H9 (cell line): ENCODE results near the gene MTHFD1. TPM values are rescaled to one million over a fixed set of nuclear protein-coding genes. Genes with fewer than 3 reads are reported as not detected.

Source experiments
- DNase-seq: peaks from one replicate; pipeline ENCODE4 v3.0.0-alpha.2; 2017
- H2AFZ ChIP-seq: one replicate; pipeline ENCODE4 v1.6.1; 2013; ENCODE audit warnings: mild to moderate bottlenecking, low read length, control low read depth, moderate library complexity
- H2AK5ac ChIP-seq: 2 replicates; pipeline ENCODE4 v1.6.1; 2013; ENCODE audit warnings: low read length, control low read depth, mixed read lengths; ENCODE audit not compliant: insufficient read length
- H2BK120ac ChIP-seq: one replicate; pipeline ENCODE4 v1.6.1; 2013; ENCODE audit warnings: low read depth, mild to moderate bottlenecking, low read length, control low read depth, inconsistent platforms; ENCODE audit not compliant: poor library complexity, severe bottlenecking
- H2BK12ac ChIP-seq: 2 replicates; pipeline ENCODE4 v1.6.1; 2013; ENCODE audit warnings: low read length, control low read depth, mixed read lengths, low read depth; ENCODE audit not compliant: insufficient read length
- H2BK15ac ChIP-seq: 2 replicates; pipeline ENCODE4 v1.6.1; 2013; ENCODE audit warnings: low read depth, low read length, control low read depth
- H2BK20ac ChIP-seq: one replicate; pipeline ENCODE4 v1.6.1; 2013; ENCODE audit warnings: low read depth, mild to moderate bottlenecking, low read length, control low read depth, inconsistent platforms; ENCODE audit not compliant: poor library complexity, severe bottlenecking
- H2BK5ac ChIP-seq: 2 replicates; pipeline ENCODE4 v1.6.1; 2013; ENCODE audit warnings: low read length, control low read depth, mixed read lengths; ENCODE audit not compliant: insufficient read length
- H3K14ac ChIP-seq: 2 replicates; pipeline ENCODE4 v1.6.1; 2013; ENCODE audit warnings: low read length, control low read depth; ENCODE audit not compliant: insufficient read depth
- H3K18ac ChIP-seq: 2 replicates; pipeline ENCODE4 v1.6.1; 2013; ENCODE audit warnings: low read depth, mild to moderate bottlenecking, mixed read lengths, low read length, control low read depth; ENCODE audit not compliant: insufficient read length
- H3K23ac ChIP-seq: 2 replicates; pipeline ENCODE4 v1.6.1; 2013; ENCODE audit warnings: low read length, control low read depth, mixed read lengths, low read depth; ENCODE audit not compliant: insufficient read length
- H3K23me2 ChIP-seq: 2 replicates; pipeline ENCODE4 v1.6.1; 2013; ENCODE audit warnings: low read depth, mild to moderate bottlenecking, mixed read lengths, low read length, control low read depth; ENCODE audit not compliant: insufficient read length, poor library complexity, severe bottlenecking
- H3K27ac ChIP-seq: 2 replicates; pipeline ENCODE4 v1.5.1; 2013; ENCODE audit warnings: low read length, control low read depth, mixed read lengths, low read depth; ENCODE audit not compliant: insufficient read length
- H3K27me3 ChIP-seq: 2 replicates; pipeline ENCODE4 v1.6.1; 2013; ENCODE audit warnings: low read length, control low read depth, inconsistent platforms; ENCODE audit not compliant: insufficient read depth
- H3K4ac ChIP-seq: 2 replicates; pipeline ENCODE4 v1.6.1; 2013; ENCODE audit warnings: low read depth, mild to moderate bottlenecking, control low read depth, inconsistent platforms, low read length, moderate library complexity
- H3K4me1 ChIP-seq: 2 replicates; pipeline ENCODE4 v1.6.1; 2013; ENCODE audit warnings: low read length, control low read depth, inconsistent platforms; ENCODE audit not compliant: insufficient read depth
- H3K4me2 ChIP-seq: 2 replicates; pipeline ENCODE4 v1.6.1; 2013; ENCODE audit warnings: low read length, control low read depth, mixed read lengths; ENCODE audit not compliant: insufficient read length, insufficient read depth
- H3K56ac ChIP-seq: 2 replicates; pipeline ENCODE4 v1.6.1; 2013; ENCODE audit warnings: low read depth, mild to moderate bottlenecking, mixed read lengths, low read length, control low read depth; ENCODE audit not compliant: insufficient read length
- H3K79me1 ChIP-seq: 2 replicates; pipeline ENCODE4 v1.6.1; 2013; ENCODE audit warnings: low read depth, mild to moderate bottlenecking, moderate library complexity, low read length, control low read depth, inconsistent platforms; ENCODE audit not compliant: insufficient read depth, poor library complexity, severe bottlenecking
- H3K79me2 ChIP-seq: 2 replicates; pipeline ENCODE4 v1.6.1; 2013; ENCODE audit warnings: low read length, control low read depth, inconsistent platforms; ENCODE audit not compliant: insufficient read depth
- H3K9ac ChIP-seq: 2 replicates; pipeline ENCODE4 v1.6.1; 2013; ENCODE audit warnings: low read length, control low read depth, mixed read lengths; ENCODE audit not compliant: insufficient read length; ENCODE audit errors: extremely low read depth
- H3K9me3 ChIP-seq: one replicate; pipeline ENCODE4 v1.6.1; 2013; ENCODE audit warnings: low read depth, low read length, inconsistent platforms; ENCODE audit not compliant: control insufficient read depth
- H3T11ph ChIP-seq: one replicate; pipeline ENCODE4 v1.6.1; 2013; ENCODE audit warnings: mild to moderate bottlenecking, low read length, control low read depth, inconsistent platforms
- H4K20me1 ChIP-seq: one replicate; pipeline ENCODE4 v1.6.1; 2013; ENCODE audit not compliant: control insufficient read depth, insufficient read length, insufficient read depth
- H4K5ac ChIP-seq: 2 replicates; pipeline ENCODE4 v1.6.1; 2013; ENCODE audit warnings: low read depth, mild to moderate bottlenecking, mixed read lengths, low read length, control low read depth; ENCODE audit not compliant: insufficient read length
- H4K8ac ChIP-seq: replicated peaks from 2 replicates; pipeline ENCODE4 v1.6.1; 2013; ENCODE audit warnings: low read length, control low read depth, mixed read lengths, low read depth; ENCODE audit not compliant: insufficient read length
- H4K91ac ChIP-seq: 2 replicates; pipeline ENCODE4 v1.6.1; 2013; ENCODE audit warnings: low read depth, mild to moderate bottlenecking, moderate library complexity, mixed read lengths, low read length, control low read depth; ENCODE audit not compliant: insufficient read length
- H3K27ac Mint-ChIP-seq, 3 experiments: 2 replicates in 2 of 3; 3 replicates in 1 of 3; pipeline ENCODE4 v1.8.0; 2020 to 2021; ENCODE audit warnings: mixed read lengths in 3 of 3, mild to moderate bottlenecking in 1 of 3, moderate library complexity in 1 of 3
- H3K27me3 Mint-ChIP-seq: 2 replicates; pipeline ENCODE4 v1.8.0; 2021; ENCODE audit warnings: low read depth, mild to moderate bottlenecking, moderate library complexity, mixed read lengths
- H3K36me3 Mint-ChIP-seq, 3 experiments: 2 replicates in 2 of 3; 3 replicates in 1 of 3; pipeline ENCODE4 v1.8.0; 2020 to 2021; ENCODE audit warnings: low read depth in 3 of 3, mixed read lengths in 3 of 3; ENCODE audit not compliant: insufficient read depth in 1 of 3
- H3K4me1 Mint-ChIP-seq, 2 experiments: 2 replicates each; pipeline ENCODE4 v1.8.0; 2020; ENCODE audit warnings: mixed read lengths in 2 of 2
- H3K4me3 Mint-ChIP-seq, 2 experiments: 2 replicates in 1 of 2; 3 replicates in 1 of 2; pipeline ENCODE4 v1.8.0; 2020 to 2021; ENCODE audit warnings: mild to moderate bottlenecking in 2 of 2, mixed read lengths in 2 of 2, moderate library complexity in 1 of 2
- H3K9me3 Mint-ChIP-seq, 2 experiments: 2 replicates in 1 of 2; 3 replicates in 1 of 2; pipeline ENCODE4 v1.8.0; 2020; ENCODE audit warnings: mild to moderate bottlenecking in 2 of 2, mixed read lengths in 2 of 2, moderate library complexity in 1 of 2
- CTCF ChIP-seq: fragments of 200-600 bp; sonication (generic); conservative IDR thresholded peaks from 3 replicates; pipeline ENCODE4 v1.8.0; 2021; ENCODE audit warnings: antibody characterized with exemption, mild to moderate bottlenecking
- WGBS: extraction: QIAGEN DNeasy Blood & Tissue Kit; methylation state at CpG from one replicate; pipeline ENCODE4 v1.1.7; 2013; ENCODE audit warnings: missing lambda C conversion rate, low lambda C conversion rate, mixed read lengths; ENCODE audit not compliant: insufficient read length; ENCODE audit errors: extremely low coverage; 5-methylcytosine and 5-hydroxymethylcytosine counted together
- total RNA-seq: library from RNA; stranded (reverse); gene quantifications from 2 replicates; pipeline ENCODE4 v1.2.1, GENCODE V29; 2021

Gene MTHFD1
- total RNA-seq, 1 experiment from 2014 or later, result 203 TPM

- no peaks in the 10 kb centered on the region for H3K79me2 ChIP-seq
- H3K4ac ChIP-seq, result no peak overlapping the region
- no peaks in the 10 kb centered on the region for H3K9me3 Mint-ChIP-seq
- H3K23ac ChIP-seq, result no peak overlapping the region
- no peaks in the 10 kb centered on the region for H3K27me3 Mint-ChIP-seq
- H2BK15ac ChIP-seq, result no peak overlapping the region
- no CpG with 5 or more reads among the region's 3 CpGs for WGBS
- DNase-seq, result no peak
- no peak overlapping the region for H4K91ac ChIP-seq
- H2BK12ac ChIP-seq, result no peak overlapping the region
- H3K9me3 ChIP-seq, result no peaks in the 10 kb centered on the region
- H3K4me1 Mint-ChIP-seq, result no peaks in the 10 kb centered on the region
- H3K23me2 ChIP-seq, result no peaks in the 10 kb centered on the region
- no peaks in the 10 kb centered on the region for H3K27me3 ChIP-seq
- H3K9ac ChIP-seq, result no peak overlapping the region
- no peak overlapping the region for H2AK5ac ChIP-seq
- no peak overlapping the region for H3K27ac ChIP-seq
- H3K56ac ChIP-seq, result no peak overlapping the region
- TF ChIP-seq CTCF, result no peak
- no peak overlapping the region for H4K5ac ChIP-seq
- no peak overlapping the region for H2AFZ ChIP-seq
- no peak overlapping the region for H3K18ac ChIP-seq
- H2BK5ac ChIP-seq, result no peak overlapping the region
- no peaks in the 10 kb centered on the region for H4K20me1 ChIP-seq
- H3K14ac ChIP-seq, result no peak overlapping the region
- no peaks in the 10 kb centered on the region for H3K4me1 ChIP-seq
- H3K4me2 ChIP-seq, result no peak overlapping the region
- no peak overlapping the region for H2BK20ac ChIP-seq
- no peak overlapping the region for H4K8ac ChIP-seq
- peaks cover 37 to 92% (median 71%) of the 10 kb centered on the region in 3 experiments for H3K36me3 Mint-ChIP-seq
- no peak overlapping the region for H3K4me3 Mint-ChIP-seq
- H3K27ac Mint-ChIP-seq, result peak overlapping the region in 1 of 3 experiments; percentile 65; a peak in 2 of 7 replicates
- H2BK120ac ChIP-seq, result no peak overlapping the region
- H3K79me1 ChIP-seq, result no peaks in the 10 kb centered on the region
- H3T11ph ChIP-seq, result no peak overlapping the region
Observed at GRCh38 chr14:64438181-64438841, 50.2 kb downstream of the MTHFD1 start.
